Hepatocyte (in vitro differentiated cells): ENCODE results near the gene GAS2. TPM values are rescaled to one million over a fixed set of nuclear protein-coding genes. Genes with fewer than 3 reads are reported as not detected.

Experiments used
- DNase-seq: peaks from one replicate; pipeline ENCODE4 v3.0.0-alpha.2; 2016; ENCODE audit warnings: low spot score
- H2AFZ ChIP-seq: fragments of 200-600 bp; sonication (generic); 2 replicates; pipeline ENCODE4 v1.6.0; 2016; ENCODE audit warnings: antibody characterized with exemption, mild to moderate bottlenecking
- H3K27ac ChIP-seq: fragments of 200-600 bp; sonication (generic); 2 replicates; pipeline ENCODE4 v1.5.1; 2016; ENCODE audit warnings: mild to moderate bottlenecking
- H3K27me3 ChIP-seq: fragments of 200-600 bp; sonication (generic); 2 replicates; pipeline ENCODE4 v1.6.1; 2016
- H3K36me3 ChIP-seq: fragments of 200-600 bp; sonication (generic); replicated peaks from 2 replicates; pipeline ENCODE4 v1.5.1; 2016; ENCODE audit warnings: low read depth; ENCODE audit not compliant: insufficient read depth
- H3K4me1 ChIP-seq: fragments of 200-600 bp; sonication (generic); 2 replicates; pipeline ENCODE4 v1.5.1; 2016; ENCODE audit warnings: mild to moderate bottlenecking, moderate library complexity; ENCODE audit not compliant: insufficient read depth
- H3K4me2 ChIP-seq: fragments of 200-600 bp; sonication (generic); 2 replicates; pipeline ENCODE4 v1.6.0; 2016
- H3K4me3 ChIP-seq: fragments of 200-600 bp; sonication (generic); 2 replicates; pipeline ENCODE4 v1.5.1; 2016; ENCODE audit warnings: mild to moderate bottlenecking
- H3K79me2 ChIP-seq: fragments of 200-600 bp; sonication (generic); 2 replicates; pipeline ENCODE4 v1.6.0; 2017; ENCODE audit warnings: mild to moderate bottlenecking
- H3K9me2 ChIP-seq: fragments of 200-600 bp; sonication (generic); replicated peaks from 2 replicates; pipeline ENCODE4 v1.6.0; 2017; ENCODE audit warnings: mild to moderate bottlenecking; ENCODE audit not compliant: insufficient read depth
- H3K9me3 ChIP-seq: fragments of 200-600 bp; sonication (generic); 2 replicates; pipeline ENCODE4 v1.5.1; 2016; ENCODE audit warnings: low read depth, mild to moderate bottlenecking
- H4K20me1 ChIP-seq: fragments of 200-600 bp; sonication (generic); 2 replicates; pipeline ENCODE4 v1.6.0; 2016; ENCODE audit warnings: mild to moderate bottlenecking; ENCODE audit not compliant: insufficient read depth, poor library complexity, severe bottlenecking
- EZH2 ChIP-seq: fragments of 200-600 bp; sonication (generic); IDR thresholded peaks from 2 replicates; pipeline ENCODE4 v1.6.1; 2016; ENCODE audit warnings: antibody characterized with exemption, mild to moderate bottlenecking, borderline replicate concordance
- EZH2phosphoT487 ChIP-seq: fragments of 200-600 bp; sonication (generic); IDR thresholded peaks from one replicate; pipeline ENCODE4 v1.6.1; 2018; ENCODE audit warnings: antibody characterized with exemption, mild to moderate bottlenecking, low read depth, moderate library complexity; ENCODE audit not compliant: unreplicated experiment, severe bottlenecking
- WGBS: methylation state at CpG from one replicate; pipeline ENCODE4 v1.1.6; 2016; ENCODE audit warnings: low lambda C conversion rate; ENCODE audit errors: missing lambda C conversion rate; 5-methylcytosine and 5-hydroxymethylcytosine counted together
- polyA plus RNA-seq: library from polyadenylated mRNA; unstranded; fragments of >200 nt; fragmentation: Nextera tagmentation; extraction: Ambion mirVana; gene quantifications from 2 replicates; pipeline ENCODE4 v1.2.1, GENCODE V29; 2016
- total RNA-seq: library from RNA; depleted of rRNA; stranded (reverse); fragments of >200 nt; gene quantifications from 2 replicates; pipeline ENCODE4 v1.2.3, GENCODE V29; 2014
- TF ChIP-seq, protein P1 (sequence below): fragments of 200-600 bp; sonication (generic); IDR thresholded peaks from 2 replicates; pipeline ENCODE4 v1.5.1; 2016; ENCODE audit warnings: antibody characterized with exemption, mild to moderate bottlenecking; ENCODE audit not compliant: poor library complexity

GAS2 gene
- total and polyA plus RNA-seq, 2 experiments from 2014 or later: 13.3 to 37.0 TPM

DNA sequence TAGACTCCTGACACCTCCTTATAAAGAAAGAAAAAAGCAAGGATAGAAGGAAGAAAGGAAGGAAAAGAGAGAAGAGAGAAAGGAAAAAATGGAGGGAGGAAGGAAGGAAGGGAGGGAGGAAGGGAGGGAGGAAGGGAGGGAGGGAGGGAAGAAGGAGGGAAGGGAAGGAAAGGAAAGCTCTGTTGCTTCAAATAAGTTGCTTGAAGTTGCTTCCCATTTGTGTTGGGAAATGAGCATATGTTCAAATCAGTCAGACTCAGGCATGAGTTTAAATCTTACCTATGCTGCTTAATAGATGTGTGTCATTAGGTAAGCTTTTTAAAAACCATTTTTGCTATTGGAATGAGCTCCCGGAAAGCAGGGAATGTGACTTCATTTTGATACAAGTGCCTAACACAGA is 6.6 kb upstream of the GAS2 start:
- TF ChIP-seq EZH2phosphoT487 (no peak), EZH2 (no peak)
- TF ChIP-seq, protein P1, sequence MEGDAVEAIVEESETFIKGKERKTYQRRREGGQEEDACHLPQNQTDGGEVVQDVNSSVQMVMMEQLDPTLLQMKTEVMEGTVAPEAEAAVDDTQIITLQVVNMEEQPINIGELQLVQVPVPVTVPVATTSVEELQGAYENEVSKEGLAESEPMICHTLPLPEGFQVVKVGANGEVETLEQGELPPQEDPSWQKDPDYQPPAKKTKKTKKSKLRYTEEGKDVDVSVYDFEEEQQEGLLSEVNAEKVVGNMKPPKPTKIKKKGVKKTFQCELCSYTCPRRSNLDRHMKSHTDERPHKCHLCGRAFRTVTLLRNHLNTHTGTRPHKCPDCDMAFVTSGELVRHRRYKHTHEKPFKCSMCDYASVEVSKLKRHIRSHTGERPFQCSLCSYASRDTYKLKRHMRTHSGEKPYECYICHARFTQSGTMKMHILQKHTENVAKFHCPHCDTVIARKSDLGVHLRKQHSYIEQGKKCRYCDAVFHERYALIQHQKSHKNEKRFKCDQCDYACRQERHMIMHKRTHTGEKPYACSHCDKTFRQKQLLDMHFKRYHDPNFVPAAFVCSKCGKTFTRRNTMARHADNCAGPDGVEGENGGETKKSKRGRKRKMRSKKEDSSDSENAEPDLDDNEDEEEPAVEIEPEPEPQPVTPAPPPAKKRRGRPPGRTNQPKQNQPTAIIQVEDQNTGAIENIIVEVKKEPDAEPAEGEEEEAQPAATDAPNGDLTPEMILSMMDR: no peak
- no peaks in the 10 kb centered on the region for H3K4me1 ChIP-seq
- H3K27me3 ChIP-seq: no peaks in the 10 kb centered on the region
- H3K27ac ChIP-seq: no peak overlapping the region
- no peak for DNase-seq
- no peaks in the 10 kb centered on the region for H3K9me2 ChIP-seq
- H3K4me3 ChIP-seq: no peak overlapping the region
- H3K4me2 ChIP-seq: no peak overlapping the region
- no peaks in the 10 kb centered on the region for H3K79me2 ChIP-seq
- H3K9me3 ChIP-seq: no peaks in the 10 kb centered on the region
- H4K20me1 ChIP-seq: no peaks in the 10 kb centered on the region
- 89% methylated on average over 1 of the region's 1 CpG for WGBS
- no peak overlapping the region for H2AFZ ChIP-seq
- H3K36me3 ChIP-seq: no peaks in the 10 kb centered on the region

DNA sequence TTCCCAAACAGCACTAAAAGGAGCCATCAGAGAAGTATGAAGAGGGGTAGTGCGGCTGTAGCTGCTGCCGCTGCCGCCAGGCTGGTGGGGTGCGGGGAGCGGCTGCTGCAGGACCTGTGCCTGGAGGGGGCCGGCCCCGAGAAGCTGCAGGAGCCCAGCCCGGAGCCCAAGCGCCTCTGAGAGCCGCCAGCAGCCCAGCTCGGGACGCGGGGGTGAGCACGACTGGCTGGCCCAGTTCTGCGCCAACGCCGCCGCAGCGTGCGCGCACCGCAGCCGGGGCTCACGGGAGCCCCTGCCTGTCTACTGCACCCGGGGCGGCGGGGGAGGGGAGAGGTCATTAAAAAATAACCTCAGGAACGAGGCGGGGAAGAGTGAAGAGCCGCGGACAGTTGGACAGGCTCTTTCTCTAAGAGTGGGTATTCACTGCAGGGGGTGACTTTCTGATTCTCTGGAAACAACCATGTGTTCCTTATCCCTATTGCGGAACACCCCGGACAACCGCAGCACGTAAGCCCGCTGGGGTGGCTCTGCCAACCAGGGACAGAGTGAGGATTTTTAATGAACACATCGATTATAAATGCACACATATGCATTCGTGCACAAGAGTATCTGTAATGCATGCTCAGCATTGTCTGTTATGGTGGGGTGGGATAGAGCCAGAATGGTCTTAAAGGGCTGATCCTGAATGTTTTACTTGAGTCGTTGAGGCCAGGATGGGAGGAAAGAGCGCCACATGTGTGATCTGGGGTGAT is 453 bp downstream of the GAS2 start:
- H3K4me3 ChIP-seq: peak overlapping the region; percentile 48
- peaks cover 8% of the 10 kb centered on the region for H3K27me3 ChIP-seq
- DNase-seq: peak; percentile 80
- no peak for TF ChIP-seq EZH2phosphoT487
- TF ChIP-seq, protein P1: no peak
- no peak for TF ChIP-seq EZH2
- no peaks in the 10 kb centered on the region for H3K4me1 ChIP-seq
- no peaks in the 10 kb centered on the region for H3K9me2 ChIP-seq
- WGBS: 5% methylated on average over 40 of the region's 40 CpGs
- no peaks in the 10 kb centered on the region for H3K79me2 ChIP-seq
- H3K27ac ChIP-seq: peak overlapping the region; percentile 74
- H3K36me3 ChIP-seq: no peaks in the 10 kb centered on the region
- H3K4me2 ChIP-seq: peak overlapping the region; percentile 74
- no peaks in the 10 kb centered on the region for H4K20me1 ChIP-seq
- peak overlapping the region; percentile 66 for H2AFZ ChIP-seq
- no peaks in the 10 kb centered on the region for H3K9me3 ChIP-seq

GRCh38 chr11:22668005-22668796 is 1.8 kb downstream of the GAS2 start:
- Histone ChIP-seq H3K9me2 (no peaks in the 10 kb centered on the region), H3K27ac (peak overlapping the region; percentile 74), H4K20me1 (no peaks in the 10 kb centered on the region), H2AFZ (no peak overlapping the region), H3K79me2 (no peaks in the 10 kb centered on the region), H3K36me3 (no peaks in the 10 kb centered on the region), H3K9me3 (no peaks in the 10 kb centered on the region), H3K4me3 (no peak overlapping the region), H3K27me3 (peaks cover 8% of the 10 kb centered on the region), H3K4me2 (peak overlapping the region; percentile 74), H3K4me1 (no peaks in the 10 kb centered on the region)
- TF ChIP-seq, protein P1: no peak
- TF ChIP-seq EZH2phosphoT487 (no peak), EZH2 (no peak)
- DNase-seq: no peak
- 58% methylated on average over 3 of the region's 3 CpGs for WGBS
